K562 (cell line): ENCODE data around the gene ARHGAP24. TPM values are rescaled to one million over a fixed set of nuclear protein-coding genes. Genes with fewer than 3 reads are reported as not detected.

Source experiments
- ATAC-seq: fragments of 200-7000 bp; cut with Tn5 transposase; 3 replicates; pipeline ENCODE4 v1.9.1; 2020; ENCODE audit warnings: moderate library complexity
- BruUV-seq: library from RNA; stranded (reverse); fragments of 400-500 nt; replicated peaks from 2 replicates; lab custom pipeline; 2021; lab: Mats Ljungman, UMichigan
- CTCF ChIA-PET: fragments of 300-600 bp; formaldehyde crosslinking; extraction: SDS; loops from one replicate; lab custom pipeline; 2021; ENCODE audit warnings: low intra/inter-chr PET ratio; lab: Yijun Ruan, JAX
- POLR2A ChIA-PET: fragments of 300-600, 350-650 bp; sonication (Branson Sonifier 250); formaldehyde crosslinking; extraction: SDS; loops from one replicate; lab custom pipeline; 2021; ENCODE audit warnings: antibody characterized with exemption, inconsistent platforms; lab: Yijun Ruan, JAX
- DNase-seq, 4 experiments: peaks; one replicate each; pipeline versions ENCODE4 v3.0.0 to v3.0.0-alpha.2; 2011 to 2018; ENCODE audit warnings: low spot score in 3 of 4, mixed read lengths in 3 of 4; ENCODE audit errors: extremely low read depth in 1 of 4
- FAIRE-seq: peaks from 2 replicates; lab custom pipeline; 2011; peaks lifted over from hg19 to GRCh38; lab: Jason Lieb, UNC
- H2AFZ ChIP-seq: 2 replicates; pipeline ENCODE4 v1.6.0; 2011; ENCODE audit warnings: low read depth, low read length, control low read depth, inconsistent platforms
- H3K27ac ChIP-seq: fragments of 200-600 bp; 3 replicates; pipeline ENCODE4 v1.8.0; 2011; ENCODE audit warnings: low read depth, mild to moderate bottlenecking, control low read depth, inconsistent platforms, low read length, moderate library complexity, mixed read lengths; ENCODE audit errors: extremely low read depth
- H3K27me3 ChIP-seq, 2 experiments: fragments of 300-600 bp in 1 of 2; 2 replicates in 1 of 2; 3 replicates in 1 of 2; pipeline versions ENCODE4 v1.6.0 to v1.8.0; 2011; ENCODE audit warnings: inconsistent platforms in 2 of 2, low read length in 2 of 2, mild to moderate bottlenecking in 1 of 2, mixed read lengths in 1 of 2, moderate library complexity in 1 of 2; ENCODE audit not compliant: control insufficient read depth in 2 of 2, insufficient read depth in 2 of 2
- H3K36me3 ChIP-seq: fragments of 300-600 bp; 3 replicates; pipeline ENCODE4 v1.8.0; 2011; ENCODE audit warnings: mild to moderate bottlenecking, low read length, inconsistent platforms; ENCODE audit not compliant: control insufficient read depth, insufficient read depth
- H3K4me1 ChIP-seq, 2 experiments: fragments of 200-600 bp in 1 of 2; replicated peaks in 1 of 2; 2 replicates in 1 of 2; 3 replicates in 1 of 2; pipeline versions ENCODE4 v1.5.1 to v1.8.0; 2011; ENCODE audit warnings: inconsistent platforms in 2 of 2, low read length in 2 of 2, mild to moderate bottlenecking in 1 of 2, mixed read lengths in 1 of 2, moderate library complexity in 1 of 2; ENCODE audit not compliant: control insufficient read depth in 2 of 2, insufficient read depth in 2 of 2
- H3K4me2 ChIP-seq: 2 replicates; pipeline ENCODE4 v1.6.1; 2011; ENCODE audit warnings: low read length, control low read depth, inconsistent platforms, mixed read lengths; ENCODE audit not compliant: insufficient read depth
- H3K4me3 ChIP-seq: fragments of 200-600 bp; sonication (generic), shearing (Covaris generic); 2 replicates; pipeline ENCODE4 v1.5.1; 2016; ENCODE audit warnings: control low read depth, inconsistent platforms
- H3K79me2 ChIP-seq: fragments of 200-600 bp; 3 replicates; pipeline ENCODE4 v1.8.0; 2011; ENCODE audit warnings: low read length, inconsistent platforms; ENCODE audit not compliant: control insufficient read depth, insufficient read depth
- H3K9ac ChIP-seq, 2 experiments: 2 replicates each; pipeline versions ENCODE4 v1.6.0 to v1.6.1; 2011; ENCODE audit warnings: low read depth in 2 of 2, low read length in 2 of 2, control low read depth in 1 of 2, inconsistent platforms in 1 of 2, mild to moderate bottlenecking in 1 of 2, mixed read lengths in 1 of 2; ENCODE audit not compliant: insufficient read depth in 1 of 2
- H3K9me1 ChIP-seq: one replicate; pipeline ENCODE4 v1.6.0; 2011; ENCODE audit warnings: inconsistent platforms, mild to moderate bottlenecking, low read length, moderate library complexity; ENCODE audit not compliant: control insufficient read depth, insufficient read depth
- H3K9me3 ChIP-seq: replicated peaks from 2 replicates; pipeline ENCODE4 v1.5.1; 2011; ENCODE audit warnings: low read depth, low read length, inconsistent platforms; ENCODE audit not compliant: control insufficient read depth, insufficient read depth
- H4K20me1 ChIP-seq: replicated peaks from 2 replicates; pipeline ENCODE4 v1.6.1; 2011; ENCODE audit warnings: low read length, inconsistent platforms, mixed read lengths; ENCODE audit not compliant: control insufficient read depth, insufficient read depth
- C11orf30 ChIP-seq: fragments of 450-650 bp; IDR thresholded peaks from 2 replicates; pipeline ENCODE4 v1.6.1; 2016; ENCODE audit warnings: low read depth, mild to moderate bottlenecking
- CTCF ChIP-seq, 3 experiments: IDR thresholded peaks in 2 of 3; conservative IDR thresholded peaks in 1 of 3; 2 replicates each; pipeline ENCODE4 v1.5.1; 2011 to 2012; ENCODE audit warnings: low read length in 3 of 3, mild to moderate bottlenecking in 3 of 3, control low read depth in 2 of 3, improper control_type of control experiment in 1 of 3, inconsistent platforms in 1 of 3, low read depth in 1 of 3, mixed read lengths in 1 of 3, moderate library complexity in 1 of 3; ENCODE audit not compliant: insufficient read depth in 2 of 3
- ILK ChIP-seq: fragments of 450-650 bp; IDR thresholded peaks from 2 replicates; pipeline ENCODE4 v1.6.1; 2016; ENCODE audit warnings: missing genetic modification characterization, low read depth, mild to moderate bottlenecking, missing compliant biosample characterization, moderate library complexity, borderline replicate concordance
- JUND ChIP-seq, 2 experiments: IDR thresholded peaks; 2 replicates in 1 of 2; 3 replicates in 1 of 2; pipeline ENCODE4 v1.6.1; 2011; ENCODE audit warnings: borderline replicate concordance in 2 of 2, low read depth in 2 of 2, low read length in 2 of 2, improper control_type of control experiment in 1 of 2, missing biosample characterization in 1 of 2, missing genetic modification characterization in 1 of 2, missing genetic modification reagents in 1 of 2
- KLF16 ChIP-seq: IDR thresholded peaks from 2 replicates; pipeline ENCODE4 v1.6.1; 2016; ENCODE audit warnings: antibody characterized with exemption
- MAFG ChIP-seq: fragments of 450-650 bp; conservative IDR thresholded peaks from 2 replicates; pipeline ENCODE4 v1.6.1; 2016; ENCODE audit warnings: missing genetic modification characterization, missing compliant biosample characterization
- MCM2 ChIP-seq: fragments of 450-650 bp; IDR thresholded peaks from 2 replicates; pipeline ENCODE4 v1.6.1; 2017; ENCODE audit warnings: low read depth, mild to moderate bottlenecking
- REST ChIP-seq, 2 experiments: fragments of 450-650 bp; formaldehyde crosslinking in 1 of 2; IDR thresholded peaks; 2 replicates each; pipeline versions ENCODE4 v1.4.0 to v1.6.1; 2014 to 2020; ENCODE audit warnings: mild to moderate bottlenecking in 2 of 2, borderline replicate concordance in 1 of 2, low read depth in 1 of 2
- RUNX1 ChIP-seq: sonication (generic); IDR thresholded peaks from 2 replicates; pipeline ENCODE4 v1.6.1; 2016; ENCODE audit warnings: antibody characterized with exemption, low read depth
- WGBS: fragments of 100-300 bp; shearing (Covaris generic); methylation state at CpG from one replicate; pipeline ENCODE4 v1.1.6; 2016; ENCODE audit warnings: low coverage, mixed read lengths; ENCODE audit not compliant: insufficient coverage; ENCODE audit errors: missing lambda C conversion rate; 5-methylcytosine and 5-hydroxymethylcytosine counted together
- in situ Hi-C: fragments of 300-500 bp; cut with MboI; formaldehyde crosslinking; loops from 4 replicates; pipeline ENCODE4 v1.15.0; 2018; ENCODE audit warnings: inconsistent platforms, mixed read lengths
- intact Hi-C: fragments of 100-400 bp; cut with micrococcal nuclease; formaldehyde crosslinking; loops from 2 replicates; pipeline ENCODE4 v1.14.2; 2022
- polyA plus RNA-seq, 8 experiments: library from polyadenylated mRNA; depleted of rRNA in 4 of 8; stranded (reverse) in 5 of 8; unstranded in 3 of 8; fragments of >200 nt; fragmentation: Nextera tagmentation in 2 of 8; fragmentation: Illumina TruSeq in 1 of 8; extraction: Ambion mirVana in 2 of 8; extraction: Trizol in 1 of 8; gene quantifications; 2 replicates each; pipeline versions ENCODE4 v1.2.1 to v1.2.3, GENCODE V29; 2011 to 2014; ENCODE audit warnings: inconsistent platforms in 1 of 8, missing spikeins in 1 of 8
- total RNA-seq, 7 experiments: library from RNA; depleted of rRNA in 6 of 7; stranded (reverse); fragments of >200 nt in 6 of 7; fragmentation: Illumina TruSeq in 2 of 7; extraction: Trizol in 2 of 7; gene quantifications; 2 replicates each; pipeline versions ENCODE4 v1.2.1 to v1.2.3, GENCODE V29; 2011 to 2021; ENCODE audit warnings: low replicate concordance in 1 of 7

The ARHGAP24 gene
- total and polyA plus RNA-seq, 9 of the 15 experiments (the other 6 are each of a cell fraction or from before 2014, with no cell fraction given): 8.0 to 22.6 (median 14.0) TPM

GRCh38 chr4:86043755-86044592 lies 569.0 kb downstream of the ARHGAP24 start:
- H4K20me1 ChIP-seq: no peaks in the 10 kb centered on the region
- FAIRE-seq (peak; percentile 83), DNase-seq (peak; percentile 20 to 61 (median 28)), ATAC-seq (peak; percentile 84)
- no peak overlapping the region for H2AFZ ChIP-seq
- H3K9ac ChIP-seq: no peak overlapping the region
- H3K9me3 ChIP-seq: no peaks in the 10 kb centered on the region
- H3K4me3 ChIP-seq: no peak overlapping the region
- 0 out of 5 replicates have a peak, but pooled peaks cover 0 to 6% of the 10 kb centered on the region in 2 experiments for H3K27me3 ChIP-seq
- H3K79me2 ChIP-seq: no peaks in the 10 kb centered on the region
- 0% methylated on average over 8 of the region's 8 CpGs for WGBS
- no peak overlapping the region for H3K27ac ChIP-seq
- intact Hi-C loops (loop anchor here (1.0 to 10.0 kb wide), 5 partner anchors 181 to 962 kb away; no protein-coding TSS in a partner anchor), in situ Hi-C loops (loop anchor here (25.0 kb wide), 1 partner anchor 907 kb away; no protein-coding TSS in a partner anchor)
- ChIA-PET POLR2A (no interaction called here), CTCF (interaction anchor here (0.6 to 1.5 kb wide), 3 partner anchors 9 to 896 kb away, joined by 3 to 5 read pairs (median 3); no protein-coding TSS in a partner anchor)
- no TSS peak for BruUV-seq
- no peaks in the 10 kb centered on the region for H3K36me3 ChIP-seq
- H3K9me1 ChIP-seq: peaks cover 3% of the 10 kb centered on the region
- no peaks in the 10 kb centered on the region for H3K4me1 ChIP-seq
- H3K4me2 ChIP-seq: no peak overlapping the region
- TF ChIP-seq RUNX1: no peak
- 0 out of 2 replicates have a peak, but pooled peaks have one; percentile 7 for TF ChIP-seq MAFG (tag)
- TF ChIP-seq C11orf30: 0 out of 2 replicates have a peak, but pooled peaks have one; percentile 11
- no peak for TF ChIP-seq MCM2
- peak; percentile 39 to 70 (median 49); a peak in 4 of 6 replicates for TF ChIP-seq CTCF (IDR thresholded peaks at IDR 0.05 in 2 of 3, conservative IDR thresholded peaks at IDR 0.05 in 1 of 3; ENCODE audit: insufficient read depth in 2 of 3, low read depth in 1 of 3, low read length in 3 of 3)
- 0 out of 2 replicates have a peak, but pooled peaks have one; percentile 17 for TF ChIP-seq KLF16
- peak; percentile 10; the same call in 1 of the 2 replicates for TF ChIP-seq JUND (IDR thresholded peaks at IDR 0.05; ENCODE audit: borderline replicate concordance, low read depth, low read length)
- no peak for TF ChIP-seq JUND (tag; IDR thresholded peaks at IDR 0.05; ENCODE audit: borderline replicate concordance, low read depth, low read length)
- peak; percentile 45; the same call in 1 of the 2 replicates for TF ChIP-seq REST (IDR thresholded peaks at IDR 0.05; ENCODE audit: borderline replicate concordance)
- TF ChIP-seq REST (CRISPR knock-in tag; IDR thresholded peaks at IDR 0.05; ENCODE audit: low read depth): no peak
- TF ChIP-seq ILK: no peak
